ENCODE results near the gene HPCAL1.

Gene HPCAL1

GRCh38 chr2:10475811-10476660 lies 173.3 kb downstream of the HPCAL1 start:
- in situ Hi-C loops (cut with HindIII; ENCODE audit: low sequenced_read_pairs): no loop called here
- H3K4me3 ChIP-seq (ENCODE audit: low read depth, low read length): no peak overlapping the region
- no peak for DNase-seq (ENCODE audit: low read depth)
- TF ChIP-seq CTCF (IDR thresholded peaks at IDR 0.05; ENCODE audit: low read depth, low read length, missing control alignments): no peak

GRCh38 chr2:10476723-10477442 lies 174.2 kb downstream of the HPCAL1 start:
- TF ChIP-seq CTCF (IDR thresholded peaks at IDR 0.05; ENCODE audit: low read depth, low read length, missing control alignments): no peak
- no peak for DNase-seq (ENCODE audit: low read depth)
- in situ Hi-C loops (cut with HindIII; ENCODE audit: low sequenced_read_pairs): no loop called here
- no peak overlapping the region for H3K4me3 ChIP-seq (ENCODE audit: low read depth, low read length)

Measured in astrocyte of the cerebellum (primary cell).